NB4 (cell line): Measurements from ENCODE around the gene ABCB6.

Experiments
- POLR2A ChIP-seq: IDR thresholded peaks from 2 replicates; pipeline ENCODE4 v1.6.1; 2011; ENCODE audit warnings: mild to moderate bottlenecking; ENCODE audit not compliant: insufficient read length; ENCODE audit errors: extremely low read depth
- TF ChIP-seq, protein P1 (sequence below): IDR thresholded peaks from one replicate; pipeline ENCODE4 v1.5.1; 2012; ENCODE audit warnings: low read depth, low read length
- TF ChIP-seq, protein P2 (sequence below): IDR thresholded peaks from 2 replicates; pipeline ENCODE4 v1.6.1; 2011; ENCODE audit warnings: low read depth, low read length

DNA sequence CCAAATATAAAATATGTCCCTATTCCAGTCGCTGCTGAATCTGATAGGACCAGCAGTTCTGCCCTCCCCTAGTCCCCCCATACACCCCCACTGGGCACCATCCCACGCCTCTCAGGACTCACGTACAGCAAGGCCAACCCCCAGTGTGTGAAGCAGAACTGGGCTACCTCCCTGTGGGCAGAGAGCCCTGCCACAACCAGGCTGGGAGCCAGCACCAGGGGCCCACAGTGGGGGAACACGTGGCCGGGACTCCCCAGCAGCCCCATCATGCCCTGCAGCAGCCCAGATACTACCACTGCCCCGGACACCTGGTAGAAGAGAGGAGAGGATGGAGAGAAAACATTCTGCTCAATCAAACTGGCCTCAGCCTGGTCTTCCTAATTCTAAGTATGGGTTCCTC lies 50.2 kb downstream of the ABCB6 start:
- TF ChIP-seq, protein P1, sequence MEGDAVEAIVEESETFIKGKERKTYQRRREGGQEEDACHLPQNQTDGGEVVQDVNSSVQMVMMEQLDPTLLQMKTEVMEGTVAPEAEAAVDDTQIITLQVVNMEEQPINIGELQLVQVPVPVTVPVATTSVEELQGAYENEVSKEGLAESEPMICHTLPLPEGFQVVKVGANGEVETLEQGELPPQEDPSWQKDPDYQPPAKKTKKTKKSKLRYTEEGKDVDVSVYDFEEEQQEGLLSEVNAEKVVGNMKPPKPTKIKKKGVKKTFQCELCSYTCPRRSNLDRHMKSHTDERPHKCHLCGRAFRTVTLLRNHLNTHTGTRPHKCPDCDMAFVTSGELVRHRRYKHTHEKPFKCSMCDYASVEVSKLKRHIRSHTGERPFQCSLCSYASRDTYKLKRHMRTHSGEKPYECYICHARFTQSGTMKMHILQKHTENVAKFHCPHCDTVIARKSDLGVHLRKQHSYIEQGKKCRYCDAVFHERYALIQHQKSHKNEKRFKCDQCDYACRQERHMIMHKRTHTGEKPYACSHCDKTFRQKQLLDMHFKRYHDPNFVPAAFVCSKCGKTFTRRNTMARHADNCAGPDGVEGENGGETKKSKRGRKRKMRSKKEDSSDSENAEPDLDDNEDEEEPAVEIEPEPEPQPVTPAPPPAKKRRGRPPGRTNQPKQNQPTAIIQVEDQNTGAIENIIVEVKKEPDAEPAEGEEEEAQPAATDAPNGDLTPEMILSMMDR = no peak
- no peak for TF ChIP-seq POLR2A
- TF ChIP-seq, protein P2, sequence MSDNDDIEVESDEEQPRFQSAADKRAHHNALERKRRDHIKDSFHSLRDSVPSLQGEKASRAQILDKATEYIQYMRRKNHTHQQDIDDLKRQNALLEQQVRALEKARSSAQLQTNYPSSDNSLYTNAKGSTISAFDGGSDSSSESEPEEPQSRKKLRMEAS = no peak
